H9 (cell line): ENCODE measurements around the gene HMX1. TPM values are rescaled to one million over a fixed set of nuclear protein-coding genes. Genes with fewer than 3 reads are reported as not detected.

Experiments used
- DNase-seq: peaks from one replicate; pipeline ENCODE4 v3.0.0-alpha.2; 2017
- H2AFZ ChIP-seq: one replicate; pipeline ENCODE4 v1.6.1; 2013; ENCODE audit warnings: mild to moderate bottlenecking, low read length, control low read depth, moderate library complexity
- H2AK5ac ChIP-seq: 2 replicates; pipeline ENCODE4 v1.6.1; 2013; ENCODE audit warnings: low read length, control low read depth, mixed read lengths; ENCODE audit not compliant: insufficient read length
- H2BK120ac ChIP-seq: one replicate; pipeline ENCODE4 v1.6.1; 2013; ENCODE audit warnings: low read depth, mild to moderate bottlenecking, low read length, control low read depth, inconsistent platforms; ENCODE audit not compliant: poor library complexity, severe bottlenecking
- H2BK12ac ChIP-seq: 2 replicates; pipeline ENCODE4 v1.6.1; 2013; ENCODE audit warnings: low read length, control low read depth, mixed read lengths, low read depth; ENCODE audit not compliant: insufficient read length
- H2BK15ac ChIP-seq: 2 replicates; pipeline ENCODE4 v1.6.1; 2013; ENCODE audit warnings: low read depth, low read length, control low read depth
- H2BK20ac ChIP-seq: one replicate; pipeline ENCODE4 v1.6.1; 2013; ENCODE audit warnings: low read depth, mild to moderate bottlenecking, low read length, control low read depth, inconsistent platforms; ENCODE audit not compliant: poor library complexity, severe bottlenecking
- H2BK5ac ChIP-seq: 2 replicates; pipeline ENCODE4 v1.6.1; 2013; ENCODE audit warnings: low read length, control low read depth, mixed read lengths; ENCODE audit not compliant: insufficient read length
- H3K14ac ChIP-seq: 2 replicates; pipeline ENCODE4 v1.6.1; 2013; ENCODE audit warnings: low read length, control low read depth; ENCODE audit not compliant: insufficient read depth
- H3K18ac ChIP-seq: 2 replicates; pipeline ENCODE4 v1.6.1; 2013; ENCODE audit warnings: low read depth, mild to moderate bottlenecking, mixed read lengths, low read length, control low read depth; ENCODE audit not compliant: insufficient read length
- H3K23ac ChIP-seq: 2 replicates; pipeline ENCODE4 v1.6.1; 2013; ENCODE audit warnings: low read length, control low read depth, mixed read lengths, low read depth; ENCODE audit not compliant: insufficient read length
- H3K23me2 ChIP-seq: 2 replicates; pipeline ENCODE4 v1.6.1; 2013; ENCODE audit warnings: low read depth, mild to moderate bottlenecking, mixed read lengths, low read length, control low read depth; ENCODE audit not compliant: insufficient read length, poor library complexity, severe bottlenecking
- H3K27ac ChIP-seq: 2 replicates; pipeline ENCODE4 v1.5.1; 2013; ENCODE audit warnings: low read length, control low read depth, mixed read lengths, low read depth; ENCODE audit not compliant: insufficient read length
- H3K27me3 ChIP-seq: 2 replicates; pipeline ENCODE4 v1.6.1; 2013; ENCODE audit warnings: low read length, control low read depth, inconsistent platforms; ENCODE audit not compliant: insufficient read depth
- H3K4ac ChIP-seq: 2 replicates; pipeline ENCODE4 v1.6.1; 2013; ENCODE audit warnings: low read depth, mild to moderate bottlenecking, control low read depth, inconsistent platforms, low read length, moderate library complexity
- H3K4me1 ChIP-seq: 2 replicates; pipeline ENCODE4 v1.6.1; 2013; ENCODE audit warnings: low read length, control low read depth, inconsistent platforms; ENCODE audit not compliant: insufficient read depth
- H3K4me2 ChIP-seq: 2 replicates; pipeline ENCODE4 v1.6.1; 2013; ENCODE audit warnings: low read length, control low read depth, mixed read lengths; ENCODE audit not compliant: insufficient read length, insufficient read depth
- H3K56ac ChIP-seq: 2 replicates; pipeline ENCODE4 v1.6.1; 2013; ENCODE audit warnings: low read depth, mild to moderate bottlenecking, mixed read lengths, low read length, control low read depth; ENCODE audit not compliant: insufficient read length
- H3K79me1 ChIP-seq: 2 replicates; pipeline ENCODE4 v1.6.1; 2013; ENCODE audit warnings: low read depth, mild to moderate bottlenecking, moderate library complexity, low read length, control low read depth, inconsistent platforms; ENCODE audit not compliant: insufficient read depth, poor library complexity, severe bottlenecking
- H3K79me2 ChIP-seq: 2 replicates; pipeline ENCODE4 v1.6.1; 2013; ENCODE audit warnings: low read length, control low read depth, inconsistent platforms; ENCODE audit not compliant: insufficient read depth
- H3K9ac ChIP-seq: 2 replicates; pipeline ENCODE4 v1.6.1; 2013; ENCODE audit warnings: low read length, control low read depth, mixed read lengths; ENCODE audit not compliant: insufficient read length; ENCODE audit errors: extremely low read depth
- H3K9me3 ChIP-seq: one replicate; pipeline ENCODE4 v1.6.1; 2013; ENCODE audit warnings: low read depth, low read length, inconsistent platforms; ENCODE audit not compliant: control insufficient read depth
- H3T11ph ChIP-seq: one replicate; pipeline ENCODE4 v1.6.1; 2013; ENCODE audit warnings: mild to moderate bottlenecking, low read length, control low read depth, inconsistent platforms
- H4K20me1 ChIP-seq: one replicate; pipeline ENCODE4 v1.6.1; 2013; ENCODE audit not compliant: control insufficient read depth, insufficient read length, insufficient read depth
- H4K5ac ChIP-seq: 2 replicates; pipeline ENCODE4 v1.6.1; 2013; ENCODE audit warnings: low read depth, mild to moderate bottlenecking, mixed read lengths, low read length, control low read depth; ENCODE audit not compliant: insufficient read length
- H4K8ac ChIP-seq: replicated peaks from 2 replicates; pipeline ENCODE4 v1.6.1; 2013; ENCODE audit warnings: low read length, control low read depth, mixed read lengths, low read depth; ENCODE audit not compliant: insufficient read length
- H4K91ac ChIP-seq: 2 replicates; pipeline ENCODE4 v1.6.1; 2013; ENCODE audit warnings: low read depth, mild to moderate bottlenecking, moderate library complexity, mixed read lengths, low read length, control low read depth; ENCODE audit not compliant: insufficient read length
- H3K27ac Mint-ChIP-seq, 3 experiments: 2 replicates in 2 of 3; 3 replicates in 1 of 3; pipeline ENCODE4 v1.8.0; 2020 to 2021; ENCODE audit warnings: mixed read lengths in 3 of 3, mild to moderate bottlenecking in 1 of 3, moderate library complexity in 1 of 3
- H3K27me3 Mint-ChIP-seq: 2 replicates; pipeline ENCODE4 v1.8.0; 2021; ENCODE audit warnings: low read depth, mild to moderate bottlenecking, moderate library complexity, mixed read lengths
- H3K36me3 Mint-ChIP-seq, 3 experiments: 2 replicates in 2 of 3; 3 replicates in 1 of 3; pipeline ENCODE4 v1.8.0; 2020 to 2021; ENCODE audit warnings: low read depth in 3 of 3, mixed read lengths in 3 of 3; ENCODE audit not compliant: insufficient read depth in 1 of 3
- H3K4me1 Mint-ChIP-seq, 2 experiments: 2 replicates each; pipeline ENCODE4 v1.8.0; 2020; ENCODE audit warnings: mixed read lengths in 2 of 2
- H3K4me3 Mint-ChIP-seq, 2 experiments: 2 replicates in 1 of 2; 3 replicates in 1 of 2; pipeline ENCODE4 v1.8.0; 2020 to 2021; ENCODE audit warnings: mild to moderate bottlenecking in 2 of 2, mixed read lengths in 2 of 2, moderate library complexity in 1 of 2
- H3K9me3 Mint-ChIP-seq, 2 experiments: 2 replicates in 1 of 2; 3 replicates in 1 of 2; pipeline ENCODE4 v1.8.0; 2020; ENCODE audit warnings: mild to moderate bottlenecking in 2 of 2, mixed read lengths in 2 of 2, moderate library complexity in 1 of 2
- CTCF ChIP-seq: fragments of 200-600 bp; sonication (generic); conservative IDR thresholded peaks from 3 replicates; pipeline ENCODE4 v1.8.0; 2021; ENCODE audit warnings: antibody characterized with exemption, mild to moderate bottlenecking
- whole genome bisulfite sequencing: extraction: QIAGEN DNeasy Blood & Tissue Kit; methylation state at CpG from one replicate; pipeline ENCODE4 v1.1.7; 2013; ENCODE audit warnings: missing lambda C conversion rate, low lambda C conversion rate, mixed read lengths; ENCODE audit not compliant: insufficient read length; ENCODE audit errors: extremely low coverage; 5-methylcytosine and 5-hydroxymethylcytosine counted together
- total RNA-seq: library from RNA; stranded (reverse); gene quantifications from 2 replicates; pipeline ENCODE4 v1.2.1, GENCODE V29; 2021

Gene HMX1
- total RNA-seq, 1 experiment from 2014 or later, result 0.26 TPM

- H3K23ac ChIP-seq, result no peak overlapping the region
- Mint-ChIP-seq H3K27me3 (peaks cover 34% of the 10 kb centered on the region), H3K36me3 (no peaks in the 10 kb centered on the region), H3K9me3 (peaks cover 12 to 32% of the 10 kb centered on the region in 2 experiments), H3K4me3 (no peak overlapping the region), H3K27ac (no peak overlapping the region), H3K4me1 (no peaks in the 10 kb centered on the region)
- no peak overlapping the region for H4K5ac ChIP-seq
- H3K18ac ChIP-seq, result no peak overlapping the region
- H2BK12ac ChIP-seq, result no peak overlapping the region
- no peaks in the 10 kb centered on the region for H4K20me1 ChIP-seq
- H2AK5ac ChIP-seq, result no peak overlapping the region
- H2AFZ ChIP-seq, result no peak overlapping the region
- no CpG with 5 or more reads among the region's 14 CpGs for WGBS
- H2BK15ac ChIP-seq, result no peak overlapping the region
- H3K79me1 ChIP-seq, result no peaks in the 10 kb centered on the region
- H3K23me2 ChIP-seq, result no peaks in the 10 kb centered on the region
- TF ChIP-seq CTCF, result no peak
- peaks cover 9% of the 10 kb centered on the region for H3K9me3 ChIP-seq
- no peak overlapping the region for H3K9ac ChIP-seq
- no peak overlapping the region for H2BK120ac ChIP-seq
- H4K91ac ChIP-seq, result no peak overlapping the region
- no peak overlapping the region for H4K8ac ChIP-seq
- no peaks in the 10 kb centered on the region for H3K4me1 ChIP-seq
- DNase-seq, result no peak
- no peaks in the 10 kb centered on the region for H3K79me2 ChIP-seq
- H3K27ac ChIP-seq, result no peak overlapping the region
- H3K4ac ChIP-seq, result no peak overlapping the region
- no peak overlapping the region for H2BK5ac ChIP-seq
- H2BK20ac ChIP-seq, result no peak overlapping the region
- no peak overlapping the region for H3T11ph ChIP-seq
- no peak overlapping the region for H3K4me2 ChIP-seq
- no peak overlapping the region for H3K56ac ChIP-seq
- H3K14ac ChIP-seq, result no peak overlapping the region; the same call in 1 of the 2 replicates
- H3K27me3 ChIP-seq, result no peaks in the 10 kb centered on the region
Observed at GRCh38 chr4:8920289-8920965, 48.8 kb upstream of the HMX1 start.
